NCI-H146 treated with DMSO at 0.1 percent for 48 hours (cell line): ENCODE results near the gene EPB41.
"Not testable (repeated sequence)": the region's sequence is repeated elsewhere in the genome, so short reads cannot be mapped to it uniquely, and the experiment has no call there.

Source experiments
- DNase-seq: peaks from one replicate; lab custom pipeline; 2025; ENCODE audit not compliant: unreplicated experiment; lab: John Stamatoyannopoulos, UW

The EPB41 gene

GRCh38 chr1:29124366-29125236, 210.2 kb downstream of the EPB41 start:
- no peak for DNase-seq

DNA sequence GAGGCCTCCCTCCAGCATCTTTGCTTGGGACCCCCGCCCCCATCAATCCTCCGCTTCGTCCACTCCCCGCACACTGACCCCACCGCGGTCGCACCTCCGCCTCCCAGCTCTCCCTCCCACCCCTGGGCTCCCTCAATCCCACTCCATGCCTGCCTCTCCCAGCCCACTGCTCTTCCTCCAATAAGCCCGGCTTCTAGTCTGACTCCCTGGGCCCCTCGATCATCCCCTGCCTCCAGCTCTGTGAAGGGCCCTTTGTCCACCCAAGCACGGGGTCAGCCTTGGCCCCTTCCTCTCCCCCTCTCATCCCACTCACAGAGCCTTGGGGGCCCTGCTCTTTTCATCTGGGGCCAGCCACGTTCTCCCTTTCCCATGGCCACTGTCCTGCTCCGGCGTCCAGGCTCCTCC, 210.9 kb downstream of the EPB41 start:
- DNase-seq, result no peak

DNA sequence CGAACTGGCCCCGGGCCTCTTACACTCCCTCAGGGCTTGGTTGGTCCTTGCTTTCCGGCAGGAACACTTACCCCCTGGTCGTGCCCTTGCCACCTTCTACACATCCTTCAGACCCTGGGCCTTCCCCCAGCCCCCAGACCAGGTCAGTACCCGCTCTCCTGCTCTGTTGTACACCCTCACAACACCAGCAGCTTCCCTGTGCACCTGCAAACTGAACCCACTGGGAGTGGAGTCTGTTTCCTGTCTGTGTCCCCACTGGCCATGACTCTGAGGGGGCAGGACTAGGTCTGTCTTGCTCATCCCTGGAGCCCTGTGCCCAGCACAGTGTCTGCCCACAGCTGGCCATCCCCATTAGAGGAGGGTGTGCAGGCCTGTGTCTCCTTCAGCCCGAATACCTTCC, 211.4 kb downstream of the EPB41 start:
- DNase-seq, result no peak

DNA sequence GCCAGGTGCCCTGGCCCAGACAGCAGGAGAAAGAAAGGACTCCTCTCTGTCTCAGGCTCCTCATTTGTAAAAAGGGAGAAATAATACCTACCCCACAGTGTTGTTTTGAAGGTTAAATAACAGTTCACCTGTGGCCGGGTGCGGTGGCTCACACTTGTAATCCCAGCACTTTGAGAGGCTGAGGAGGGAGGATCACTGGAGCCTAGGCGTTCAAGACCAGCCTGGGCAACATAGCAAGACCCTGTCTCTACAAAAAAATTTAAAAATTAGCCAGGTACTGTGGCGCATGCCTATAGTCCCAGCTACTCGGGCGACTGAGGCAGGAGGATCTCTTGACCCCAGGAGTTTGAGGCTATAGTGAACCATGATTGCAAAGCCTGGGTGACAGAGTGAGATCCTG, 211.8 kb downstream of the EPB41 start:
- no peak for DNase-seq

DNA sequence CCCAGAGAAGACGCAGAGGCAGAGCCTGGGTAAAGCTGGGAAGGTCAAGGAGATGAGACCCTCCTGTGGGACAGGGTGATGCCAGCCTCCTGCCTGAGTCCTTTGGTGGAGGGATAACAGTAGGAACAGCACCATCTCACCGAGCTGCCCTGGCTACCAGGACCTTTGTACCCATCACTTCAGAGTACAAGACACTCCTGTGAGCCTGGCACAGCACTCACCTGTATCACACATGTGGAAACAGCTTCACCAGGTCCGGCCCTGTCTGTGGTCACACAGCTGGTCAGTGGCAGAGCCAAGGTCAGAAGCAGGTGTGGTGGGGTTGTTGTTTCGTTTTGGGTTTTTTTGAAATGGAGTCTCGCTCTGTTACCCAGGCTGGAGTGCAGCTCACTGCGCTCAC, 214.4 kb downstream of the EPB41 start:
- no peak for DNase-seq

- DNase-seq, result no peak
Measured at GRCh38 chr1:29129916-29130315, 215.5 kb downstream of the EPB41 start.

DNA sequence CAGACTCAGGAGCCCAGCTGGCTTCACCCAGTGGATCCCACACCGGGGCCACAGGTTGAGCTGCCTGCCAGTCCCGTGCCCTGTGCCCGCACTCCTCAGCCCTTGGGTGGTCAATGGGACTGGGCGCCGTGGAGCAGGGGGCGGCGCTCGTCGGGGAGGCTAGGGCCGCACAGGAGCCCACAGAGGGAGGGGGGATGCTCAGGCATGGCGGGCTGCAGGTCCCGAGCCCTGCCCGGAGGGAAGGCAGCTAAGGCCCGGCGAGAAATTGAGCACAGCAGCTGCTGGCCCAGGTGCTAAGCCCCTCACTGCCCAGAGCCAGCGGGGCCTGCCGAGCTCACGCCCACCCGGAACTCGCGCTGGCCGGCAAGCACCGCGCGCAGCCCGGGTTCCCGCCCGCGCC, 216.7 kb downstream of the EPB41 start:
- DNase-seq, result not testable (repeated sequence)

- DNase-seq, result no peak
Measured at GRCh38 chr1:29133861-29134694, 219.7 kb downstream of the EPB41 start.

DNA sequence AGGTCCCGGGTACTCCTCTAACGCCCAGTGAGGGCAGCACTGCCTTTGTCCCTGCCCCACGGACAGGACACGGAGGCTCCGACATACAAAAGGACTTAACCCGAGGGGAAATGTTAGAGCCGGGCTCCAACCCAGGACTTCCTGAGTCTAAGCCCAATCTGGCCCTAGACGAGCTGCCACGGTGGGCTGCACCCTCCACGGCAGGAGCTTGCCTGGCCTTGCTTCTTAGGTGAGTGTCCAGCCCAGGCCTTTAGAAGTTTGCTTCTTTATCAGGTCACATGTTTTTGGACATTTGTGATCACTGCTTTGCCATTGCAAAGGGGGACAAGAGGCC, 220.3 kb downstream of the EPB41 start:
- DNase-seq, result no peak

DNA sequence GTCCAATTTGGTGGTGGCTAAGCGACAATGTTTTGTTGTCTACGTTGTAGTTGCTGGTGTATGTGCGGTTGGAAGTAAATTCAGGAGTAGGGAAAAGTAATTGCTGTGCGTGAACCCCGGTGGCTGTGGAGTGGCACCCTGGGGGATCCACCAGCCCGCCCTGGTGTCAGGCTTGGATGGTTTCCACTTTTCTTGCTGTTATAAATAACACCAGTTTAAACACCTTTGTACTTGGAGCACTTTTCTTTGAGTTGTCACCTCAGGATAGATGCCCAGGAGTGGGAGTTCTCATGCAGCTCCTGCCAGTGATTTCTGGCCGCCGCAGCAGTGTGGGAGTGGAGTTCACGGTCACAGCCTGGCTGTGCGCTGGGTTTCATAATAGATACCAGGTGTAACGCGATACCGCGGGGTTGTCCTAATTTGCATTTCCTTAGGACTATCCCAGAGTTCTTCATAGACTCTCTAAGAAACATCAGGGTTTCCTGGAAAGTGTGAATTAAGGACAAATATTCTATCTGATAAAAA, 222.1 kb downstream of the EPB41 start:
- no peak for DNase-seq

DNA sequence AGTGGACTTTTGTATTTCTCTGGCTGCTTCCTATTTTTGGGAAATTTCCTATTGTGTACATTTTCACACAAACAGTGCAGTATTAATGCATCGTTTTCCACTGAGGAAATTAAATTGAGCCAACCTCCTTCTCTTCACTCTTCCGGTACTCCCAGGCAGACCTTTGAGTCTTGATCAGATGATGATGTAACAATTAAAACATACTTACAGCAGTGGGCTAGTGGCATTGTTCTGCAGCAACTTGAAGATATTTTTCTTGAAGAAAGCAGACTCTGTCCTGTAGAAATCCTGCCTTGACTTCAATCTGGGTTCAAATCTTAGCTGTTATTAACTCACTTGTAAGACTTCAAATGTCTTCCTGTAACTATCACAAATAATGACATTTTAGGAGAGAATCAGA, 228.3 kb downstream of the EPB41 start:
- no peak for DNase-seq

DNA sequence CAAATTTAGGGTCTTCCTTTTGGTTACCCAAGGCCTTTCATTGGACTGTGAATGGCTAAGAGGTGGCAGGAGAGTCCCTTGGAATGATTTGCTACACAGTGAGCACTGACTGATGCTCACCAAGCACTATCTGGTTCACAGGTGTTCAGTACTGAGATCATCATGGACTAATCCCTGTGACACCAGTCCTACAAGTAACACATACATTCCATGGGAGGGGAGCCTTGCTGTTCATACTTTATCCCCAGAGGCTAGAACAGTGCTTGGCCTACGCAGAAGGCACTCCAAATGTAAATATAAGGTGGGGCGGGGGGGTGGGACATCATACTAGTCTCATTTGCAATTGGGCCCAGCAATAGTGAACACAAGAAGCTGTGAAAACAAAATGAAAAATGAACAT, 229.8 kb downstream of the EPB41 start:
- no peak for DNase-seq

DNA sequence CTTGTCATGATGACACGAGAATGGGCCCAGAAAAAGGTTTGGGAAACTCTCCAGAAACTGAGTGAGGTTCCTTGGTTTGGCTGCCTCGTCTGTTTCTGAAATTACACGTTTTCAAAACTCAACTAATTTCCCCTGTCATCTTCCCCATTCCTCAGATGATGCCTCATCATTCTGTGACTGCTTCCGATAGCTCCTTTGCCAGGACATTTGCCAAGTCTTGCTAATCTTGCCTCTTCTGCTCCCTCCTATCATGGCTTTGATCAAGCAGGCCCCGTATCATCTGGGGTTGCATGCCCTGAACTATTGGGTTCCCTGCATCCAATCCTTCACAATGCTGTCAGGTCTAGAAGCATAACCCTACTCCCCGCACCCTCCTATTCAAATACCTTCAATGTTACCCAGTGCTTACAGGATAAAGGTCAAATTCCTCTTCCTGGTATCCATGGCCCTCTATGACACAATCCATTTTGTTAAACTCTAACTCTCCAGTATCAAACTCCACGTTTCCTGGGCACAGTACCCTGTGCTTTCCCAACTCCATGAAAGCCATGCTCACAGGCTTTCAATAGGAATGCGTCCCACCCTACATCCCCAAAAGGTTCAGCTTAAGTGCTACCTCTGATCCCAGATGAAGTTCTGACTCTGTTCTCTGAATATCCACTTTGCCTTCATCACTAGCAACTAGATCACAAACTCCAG, 231.5 kb downstream of the EPB41 start:
- DNase-seq, result no peak

DNA sequence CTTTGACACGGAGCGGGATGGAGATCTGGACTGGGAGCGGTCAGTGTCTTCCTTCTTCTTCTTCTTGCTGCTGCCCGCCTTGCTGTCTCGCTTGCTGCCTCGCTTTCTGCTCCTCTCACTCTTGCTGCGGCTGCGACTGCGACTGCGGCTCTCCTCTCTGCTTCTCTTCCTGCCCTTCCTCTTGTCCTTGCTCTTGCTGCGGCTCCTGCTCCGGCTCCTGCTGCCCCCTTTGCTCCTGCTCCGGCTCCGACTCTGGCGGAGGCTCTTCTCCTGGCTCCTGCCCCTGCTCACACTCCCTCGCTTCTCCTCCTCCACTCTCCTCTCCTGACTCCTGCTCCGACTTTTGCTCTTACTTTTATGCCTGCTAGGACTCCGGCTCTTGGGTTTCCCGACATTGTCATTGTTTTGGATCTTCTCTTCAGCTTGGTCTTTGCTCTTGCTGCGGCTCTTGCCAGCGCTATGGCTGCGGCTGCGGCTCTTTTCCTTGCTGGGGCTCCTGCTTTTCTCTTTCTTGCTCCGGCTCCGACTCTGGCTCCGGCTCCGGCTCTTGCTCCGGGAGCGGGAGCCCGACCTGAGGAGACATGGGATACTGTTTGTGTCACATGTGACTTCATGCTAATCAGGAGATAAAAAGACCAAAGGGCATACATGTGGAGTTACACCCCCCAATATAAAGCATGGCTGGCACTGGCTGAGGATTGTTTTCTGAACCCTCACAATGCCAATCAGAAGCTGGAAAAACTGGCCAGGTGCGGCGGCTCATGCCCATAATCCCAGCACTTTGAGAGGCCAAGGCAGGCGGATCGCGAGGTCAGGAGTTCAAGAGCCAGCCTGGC, 234.5 kb downstream of the EPB41 start:
- no peak for DNase-seq

DNA sequence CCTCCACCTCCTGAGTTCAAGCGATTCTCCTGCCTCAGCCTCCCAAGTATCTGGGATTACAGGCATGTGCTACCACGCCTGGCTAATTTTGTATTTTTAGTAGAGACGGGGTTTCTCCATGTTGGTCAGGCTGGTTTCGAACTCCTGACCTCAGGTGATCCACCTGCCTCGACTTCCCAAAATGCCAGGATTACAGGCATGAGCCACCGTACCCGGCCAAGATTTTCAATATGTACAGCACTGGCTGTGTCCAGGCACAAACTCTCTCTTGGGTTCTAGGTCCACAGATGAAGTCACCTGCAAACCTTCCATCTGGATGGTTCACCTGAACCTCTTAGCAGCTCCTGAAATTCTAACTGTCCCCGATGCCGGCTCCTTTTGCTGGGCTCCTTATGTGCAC, 236.0 kb downstream of the EPB41 start:
- not testable (repeated sequence) for DNase-seq

DNA sequence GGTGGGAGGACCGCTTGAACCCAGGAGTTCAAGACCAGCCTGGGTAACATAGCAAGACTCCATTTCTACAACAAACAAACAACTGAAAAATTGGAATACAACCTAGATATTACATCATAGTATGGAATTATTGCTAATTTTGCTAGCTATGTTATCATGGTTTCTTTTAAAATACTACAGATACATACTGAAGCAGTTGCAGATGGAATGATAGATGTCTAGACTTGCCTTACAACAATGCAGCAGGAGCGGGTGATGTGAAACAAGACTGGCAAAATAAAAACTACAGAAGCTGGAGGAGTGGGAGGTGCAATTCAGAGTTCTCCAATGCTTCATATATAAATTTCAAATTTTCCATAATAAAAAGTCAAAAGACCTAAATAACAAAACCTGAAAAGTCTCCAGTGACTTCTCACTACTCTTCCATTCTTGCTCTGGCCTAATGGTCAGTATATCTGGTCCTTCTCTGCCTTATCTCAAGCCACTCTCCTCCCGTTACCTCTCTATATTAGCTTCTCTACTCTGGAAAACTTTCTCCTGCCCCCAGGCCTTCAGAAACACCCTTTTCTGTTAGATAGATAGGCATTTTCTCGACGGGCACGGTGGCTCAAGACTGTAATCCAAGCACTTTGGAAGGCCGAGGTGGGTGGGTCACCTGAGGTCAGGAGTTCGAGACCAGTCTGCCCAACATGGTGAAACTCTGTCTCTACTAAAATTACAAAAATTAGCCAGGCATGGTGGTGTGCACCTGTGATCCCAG, 237.9 kb downstream of the EPB41 start:
- DNase-seq, result no peak

DNA sequence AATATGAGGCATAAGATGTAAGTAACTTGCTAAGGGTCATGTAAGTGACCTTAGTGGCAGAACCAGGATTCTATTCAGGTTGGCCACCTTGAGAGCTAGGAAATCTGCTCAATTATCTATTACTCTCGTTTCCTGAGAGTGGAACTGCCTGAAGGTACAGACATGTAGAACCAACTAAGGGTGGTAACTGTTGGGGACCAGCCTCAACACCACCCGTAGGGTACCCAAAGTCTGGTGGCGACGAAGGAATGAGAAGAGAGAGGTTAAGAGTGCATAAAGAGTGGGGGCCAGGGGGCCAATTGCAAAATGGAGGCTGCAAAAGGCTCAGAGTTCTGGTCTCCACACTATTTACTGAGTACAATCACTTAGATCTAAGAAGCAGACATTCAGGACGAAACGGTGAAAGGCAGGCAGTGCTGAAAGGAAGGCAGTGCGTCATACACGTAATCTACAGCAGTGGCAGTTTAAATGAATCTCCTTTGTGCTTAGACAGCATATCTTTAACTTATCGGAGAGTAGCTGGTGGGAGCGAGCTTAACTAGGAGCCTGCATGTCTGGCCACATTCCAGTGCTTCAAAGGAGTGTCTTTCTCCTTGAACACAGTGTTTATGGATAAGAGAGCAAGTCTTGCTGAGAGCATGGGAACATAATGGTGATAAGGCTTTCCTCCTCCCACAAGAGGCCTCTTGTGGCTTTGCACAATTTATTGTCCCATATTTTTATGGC, 242.3 kb downstream of the EPB41 start:
- DNase-seq, result no peak

DNA sequence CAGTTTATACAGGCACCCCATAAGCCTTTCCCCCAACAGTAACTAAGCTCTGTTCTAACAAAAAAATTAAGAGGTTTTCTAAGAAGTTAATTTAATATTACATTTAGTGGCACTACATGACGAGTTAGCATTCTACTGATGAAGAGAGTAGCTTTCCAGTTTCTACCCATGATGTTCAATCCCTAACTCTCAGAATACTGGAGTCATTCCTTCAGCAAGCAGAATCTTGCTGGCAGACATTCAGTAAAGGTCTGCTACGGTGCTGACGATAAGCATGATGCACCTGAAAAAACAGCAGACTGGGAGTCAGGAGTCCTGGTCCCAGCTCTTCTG, 242.9 kb downstream of the EPB41 start:
- DNase-seq, result no peak

GRCh38 chr1:29159773-29160172, 245.4 kb downstream of the EPB41 start:
- no peak for DNase-seq
